Measurements from ENCODE around the gene APBA3. TPM values are rescaled to one million over a fixed set of nuclear protein-coding genes. Genes with fewer than 3 reads are reported as not detected.
A peak's percentile ranks its signal among the peaks of the same experiment; 100 is the strongest.

Gene APBA3
- total and polyA plus RNA-seq, 9 of the 15 experiments (the other 6 are each of a cell fraction or from before 2014, with no cell fraction given) = 0.10 to 29.5 (median 11.5) TPM

DNA sequence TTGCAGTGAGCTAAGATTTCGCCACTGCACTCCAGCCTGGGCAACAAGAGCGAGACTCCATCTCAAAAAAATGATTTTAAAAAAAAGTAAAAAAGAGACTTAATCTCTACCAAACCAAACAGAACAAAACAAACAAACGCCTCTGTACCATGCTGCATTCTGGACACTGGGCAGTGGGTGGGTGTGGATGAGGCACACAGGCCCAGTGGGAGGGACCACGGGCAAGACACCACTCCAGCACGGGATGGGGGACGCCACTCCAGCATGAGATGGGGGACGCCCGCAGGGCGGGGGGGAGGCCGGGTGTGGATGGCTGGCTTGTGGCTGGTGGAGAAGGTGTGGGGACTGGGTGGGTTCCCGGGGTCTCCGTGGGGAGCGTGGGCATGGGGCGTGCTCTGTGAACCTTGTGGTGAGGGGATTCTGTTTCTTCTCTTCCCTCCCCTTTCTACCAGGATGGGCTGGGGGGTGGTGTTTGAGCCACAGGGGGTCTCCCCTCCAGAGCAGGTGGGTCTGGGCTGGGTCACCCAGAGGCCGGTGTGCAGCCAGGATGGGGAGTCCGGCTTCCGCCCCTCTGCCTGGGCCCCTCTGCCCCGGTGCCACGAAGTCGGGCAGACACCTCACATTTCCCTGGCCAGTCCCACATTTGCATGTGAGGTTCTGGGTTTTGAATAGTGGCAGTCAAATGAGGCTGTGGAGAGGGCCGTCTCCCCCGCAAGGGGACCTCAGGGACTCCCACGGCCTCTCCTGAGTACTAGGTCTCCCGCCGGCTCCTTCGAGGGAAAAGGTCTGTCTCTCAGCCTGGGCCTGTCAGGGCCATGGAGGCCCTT lies 48.6 kb upstream of the APBA3 start:
- FAIRE-seq (no peak), ATAC-seq (no peak), DNase-seq (ENCODE audit: extremely low read depth in 1 of 4, low spot score in 3 of 4) (no peak)
- no TSS peak for BruUV-seq (replicated peaks)
- H3K4me2 ChIP-seq (ENCODE audit: insufficient read depth, low read length) = no peak overlapping the region
- H3K9ac ChIP-seq (ENCODE audit: insufficient read depth in 1 of 2, low read depth in 2 of 2, low read length in 2 of 2) = peak overlapping the region in 1 of 2 experiments; percentile 58; a peak in 2 of 4 replicates
- 78% methylated on average over 17 of the region's 26 CpGs for WGBS (ENCODE audit: insufficient coverage, low coverage, missing lambda C conversion rate)
- intact Hi-C loops (cut with micrococcal nuclease) = no loop called here
- H3K79me2 ChIP-seq (ENCODE audit: control insufficient read depth, insufficient read depth, low read length) = no peaks in the 10 kb centered on the region
- no peaks in the 10 kb centered on the region; a peak in 1 of 5 replicates for H3K27me3 ChIP-seq (ENCODE audit: control insufficient read depth in 2 of 2, insufficient read depth in 2 of 2, low read length in 2 of 2)
- H3K36me3 ChIP-seq (ENCODE audit: control insufficient read depth, insufficient read depth, low read length) = no peaks in the 10 kb centered on the region
- ChIA-PET CTCF (ENCODE audit: low intra/inter-chr PET ratio) (no interaction called here), POLR2A (no interaction called here)
- in situ Hi-C loops (cut with MboI) = no loop called here
- no peaks in the 10 kb centered on the region for H3K9me1 ChIP-seq (ENCODE audit: control insufficient read depth, insufficient read depth, low read length)
- peaks cover 0 to 59% of the 10 kb centered on the region in 2 experiments for H3K4me1 ChIP-seq (replicated peaks in 1 of 2; ENCODE audit: control insufficient read depth in 2 of 2, insufficient read depth in 2 of 2, low read length in 2 of 2)
- no peak overlapping the region for H3K4me3 ChIP-seq
- H2AFZ ChIP-seq (ENCODE audit: low read depth, low read length) = no peak overlapping the region; the same call in 1 of the 2 replicates
- H3K9me3 ChIP-seq (replicated peaks; ENCODE audit: control insufficient read depth, insufficient read depth, low read depth, low read length) = peaks cover 7% of the 10 kb centered on the region
- no peak overlapping the region for H3K27ac ChIP-seq (ENCODE audit: extremely low read depth, low read depth, low read length)
- no peaks in the 10 kb centered on the region for H4K20me1 ChIP-seq (replicated peaks; ENCODE audit: control insufficient read depth, insufficient read depth, low read length)
- TF ChIP-seq ZNF24 (IDR thresholded peaks at IDR 0.05) (no peak), FOXM1 (IDR thresholded peaks at IDR 0.05; ENCODE audit: low read depth) (no peak), FOXM1 (CRISPR knock-in tag; IDR thresholded peaks at IDR 0.05; ENCODE audit: low read depth) (no peak), HDAC6 (IDR thresholded peaks at IDR 0.05; ENCODE audit: low read depth, low read length) (no peak), CBFB (CRISPR knock-in tag; IDR thresholded peaks at IDR 0.05) (no peak), TBP (optimal IDR thresholded peaks at IDR 0.05; ENCODE audit: low read depth, low read length) (no peak), NONO (IDR thresholded peaks at IDR 0.05; ENCODE audit: low read depth in 2 of 2, low read length in 1 of 2) (no peak), LEF1 (IDR thresholded peaks at IDR 0.05) (no peak), RAD21 (CRISPR knock-in tag; conservative IDR thresholded peaks at IDR 0.05 in 1 of 2, IDR thresholded peaks at IDR 0.05 in 1 of 2) (no peak), ZNF584 (CRISPR knock-in tag; IDR thresholded peaks at IDR 0.05; ENCODE audit: low read depth) (no peak)
- TF ChIP-seq, protein P1, sequence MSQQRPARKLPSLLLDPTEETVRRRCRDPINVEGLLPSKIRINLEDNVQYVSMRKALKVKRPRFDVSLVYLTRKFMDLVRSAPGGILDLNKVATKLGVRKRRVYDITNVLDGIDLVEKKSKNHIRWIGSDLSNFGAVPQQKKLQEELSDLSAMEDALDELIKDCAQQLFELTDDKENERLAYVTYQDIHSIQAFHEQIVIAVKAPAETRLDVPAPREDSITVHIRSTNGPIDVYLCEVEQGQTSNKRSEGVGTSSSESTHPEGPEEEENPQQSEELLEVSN (IDR thresholded peaks at IDR 0.05; ENCODE audit: borderline replicate concordance in 1 of 2, extremely low read depth in 1 of 2, insufficient read depth in 1 of 2, insufficient read length in 1 of 2, low read depth in 1 of 2, low read length in 1 of 2, poor library complexity in 1 of 2, severe bottlenecking in 1 of 2) = peak in 1 of 2 experiments; percentile 16
- TF ChIP-seq, protein P2, sequence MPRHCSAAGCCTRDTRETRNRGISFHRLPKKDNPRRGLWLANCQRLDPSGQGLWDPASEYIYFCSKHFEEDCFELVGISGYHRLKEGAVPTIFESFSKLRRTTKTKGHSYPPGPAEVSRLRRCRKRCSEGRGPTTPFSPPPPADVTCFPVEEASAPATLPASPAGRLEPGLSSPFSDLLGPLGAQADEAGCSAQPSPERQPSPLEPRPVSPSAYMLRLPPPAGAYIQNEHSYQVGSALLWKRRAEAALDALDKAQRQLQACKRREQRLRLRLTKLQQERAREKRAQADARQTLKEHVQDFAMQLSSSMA (CRISPR knock-in tag; IDR thresholded peaks at IDR 0.05) = no peak
- TF ChIP-seq, protein P3, sequence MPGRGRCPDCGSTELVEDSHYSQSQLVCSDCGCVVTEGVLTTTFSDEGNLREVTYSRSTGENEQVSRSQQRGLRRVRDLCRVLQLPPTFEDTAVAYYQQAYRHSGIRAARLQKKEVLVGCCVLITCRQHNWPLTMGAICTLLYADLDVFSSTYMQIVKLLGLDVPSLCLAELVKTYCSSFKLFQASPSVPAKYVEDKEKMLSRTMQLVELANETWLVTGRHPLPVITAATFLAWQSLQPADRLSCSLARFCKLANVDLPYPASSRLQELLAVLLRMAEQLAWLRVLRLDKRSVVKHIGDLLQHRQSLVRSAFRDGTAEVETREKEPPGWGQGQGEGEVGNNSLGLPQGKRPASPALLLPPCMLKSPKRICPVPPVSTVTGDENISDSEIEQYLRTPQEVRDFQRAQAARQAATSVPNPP (IDR thresholded peaks at IDR 0.05; ENCODE audit: borderline replicate concordance, insufficient read depth, insufficient read length) = no peak
- TF ChIP-seq, protein P4, sequence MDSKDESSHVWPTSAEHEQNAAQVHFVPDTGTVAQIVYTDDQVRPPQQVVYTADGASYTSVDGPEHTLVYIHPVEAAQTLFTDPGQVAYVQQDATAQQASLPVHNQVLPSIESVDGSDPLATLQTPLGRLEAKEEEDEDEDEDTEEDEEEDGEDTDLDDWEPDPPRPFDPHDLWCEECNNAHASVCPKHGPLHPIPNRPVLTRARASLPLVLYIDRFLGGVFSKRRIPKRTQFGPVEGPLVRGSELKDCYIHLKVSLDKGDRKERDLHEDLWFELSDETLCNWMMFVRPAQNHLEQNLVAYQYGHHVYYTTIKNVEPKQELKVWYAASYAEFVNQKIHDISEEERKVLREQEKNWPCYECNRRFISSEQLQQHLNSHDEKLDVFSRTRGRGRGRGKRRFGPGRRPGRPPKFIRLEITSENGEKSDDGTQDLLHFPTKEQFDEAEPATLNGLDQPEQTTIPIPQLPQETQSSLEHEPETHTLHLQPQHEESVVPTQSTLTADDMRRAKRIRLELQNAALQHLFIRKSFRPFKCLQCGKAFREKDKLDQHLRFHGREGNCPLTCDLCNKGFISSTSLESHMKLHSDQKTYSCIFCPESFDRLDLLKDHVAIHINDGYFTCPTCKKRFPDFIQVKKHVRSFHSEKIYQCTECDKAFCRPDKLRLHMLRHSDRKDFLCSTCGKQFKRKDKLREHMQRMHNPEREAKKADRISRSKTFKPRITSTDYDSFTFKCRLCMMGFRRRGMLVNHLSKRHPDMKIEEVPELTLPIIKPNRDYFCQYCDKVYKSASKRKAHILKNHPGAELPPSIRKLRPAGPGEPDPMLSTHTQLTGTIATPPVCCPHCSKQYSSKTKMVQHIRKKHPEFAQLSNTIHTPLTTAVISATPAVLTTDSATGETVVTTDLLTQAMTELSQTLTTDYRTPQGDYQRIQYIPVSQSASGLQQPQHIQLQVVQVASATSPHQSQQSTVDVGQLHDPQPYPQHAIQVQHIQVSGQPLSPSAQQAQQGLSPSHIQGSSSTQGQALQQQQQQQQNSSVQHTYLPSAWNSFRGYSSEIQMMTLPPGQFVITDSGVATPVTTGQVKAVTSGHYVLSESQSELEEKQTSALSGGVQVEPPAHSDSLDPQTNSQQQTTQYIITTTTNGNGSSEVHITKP (IDR thresholded peaks at IDR 0.05; ENCODE audit: partially characterized antibody) = peak; percentile 45
